ENCODE data around the gene CNNM3.
A peak's percentile ranks its signal among the peaks of the same experiment; 100 is the strongest.
"Not testable (repeated sequence)": the region's sequence is repeated elsewhere in the genome, so short reads cannot be mapped to it uniquely, and the experiment has no call there.

CNNM3 gene

GRCh38 chr2:96798733-96799622 is 17.1 kb upstream of the CNNM3 start:
- DNase-seq (ENCODE audit: low read depth, low spot score) = no peak

GRCh38 chr2:96799623-96799935 is 16.5 kb upstream of the CNNM3 start:
- no peak for DNase-seq (ENCODE audit: low read depth, low spot score)

- DNase-seq (ENCODE audit: low read depth, low spot score) = no peak
These were observed 15.7 kb upstream of the CNNM3 start for GRCh38 chr2:96800061-96801004.

DNA sequence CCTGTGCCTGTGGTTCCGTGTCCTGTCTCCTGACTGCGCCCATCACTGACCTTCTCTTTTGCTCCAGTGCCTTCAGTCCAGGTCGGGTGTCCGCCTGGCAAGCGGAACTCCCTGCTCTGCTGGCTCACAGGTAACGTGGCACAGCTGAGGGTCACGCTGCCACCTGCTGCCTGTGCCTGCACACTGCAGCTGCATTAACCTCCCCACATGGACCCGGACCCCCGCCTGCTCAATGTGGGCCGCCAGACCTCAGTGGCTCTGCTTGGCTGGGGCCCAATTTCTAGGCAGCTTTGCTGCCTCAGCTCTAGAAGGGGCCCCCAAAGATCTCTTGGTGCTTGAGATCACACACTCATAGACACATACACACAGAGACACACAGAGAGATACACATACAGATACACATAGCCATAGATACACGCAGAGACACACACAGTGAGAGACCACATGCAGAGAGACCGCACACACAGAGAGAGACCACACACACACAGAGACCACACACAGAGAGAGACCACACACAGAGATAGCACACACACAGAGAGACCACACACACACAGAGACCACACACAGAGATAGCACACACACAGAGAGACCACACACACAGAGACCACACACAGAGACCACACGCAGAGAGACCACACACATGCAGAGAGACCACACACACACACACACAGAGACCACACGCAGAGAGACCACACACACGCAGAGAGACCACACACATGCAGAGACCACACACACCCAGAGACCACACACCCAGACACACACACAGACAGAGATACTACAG is 14.9 kb upstream of the CNNM3 start:
- DNase-seq (ENCODE audit: low read depth, low spot score) = peak; percentile 26

DNA sequence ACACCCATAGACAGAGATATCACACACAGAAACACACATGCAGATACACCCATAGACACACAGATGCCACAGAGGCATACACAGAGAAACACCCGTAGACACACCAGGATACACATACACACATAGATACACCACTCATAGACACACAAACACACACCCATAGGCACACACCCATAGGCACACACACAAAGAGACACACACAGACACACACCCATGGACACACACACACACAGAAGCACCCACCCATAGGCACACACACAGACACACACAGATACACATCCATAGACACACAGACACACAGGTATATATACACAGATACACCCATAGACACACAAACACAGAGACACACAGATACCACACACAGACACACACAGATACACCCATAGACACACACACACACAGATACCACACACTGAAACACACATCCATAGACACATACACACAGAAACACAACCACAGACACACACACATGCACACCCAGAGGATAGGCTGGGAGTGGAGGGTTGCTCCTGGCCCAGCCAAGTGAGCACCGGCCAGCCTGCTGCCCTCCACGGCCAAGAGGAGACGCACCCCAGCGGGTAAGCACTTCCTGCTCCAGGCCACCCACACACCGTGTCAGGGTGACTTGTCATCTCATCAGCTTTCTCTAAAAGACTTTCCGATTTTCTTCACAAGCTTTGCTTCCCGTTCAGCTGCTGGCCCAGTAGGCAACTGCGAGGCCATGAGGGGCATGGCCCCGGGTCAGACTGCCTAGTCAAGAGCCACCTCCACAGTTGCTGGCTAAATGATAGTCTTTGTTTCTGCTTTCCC is 14.1 kb upstream of the CNNM3 start:
- no peak for DNase-seq (ENCODE audit: low read depth, low spot score)

DNA sequence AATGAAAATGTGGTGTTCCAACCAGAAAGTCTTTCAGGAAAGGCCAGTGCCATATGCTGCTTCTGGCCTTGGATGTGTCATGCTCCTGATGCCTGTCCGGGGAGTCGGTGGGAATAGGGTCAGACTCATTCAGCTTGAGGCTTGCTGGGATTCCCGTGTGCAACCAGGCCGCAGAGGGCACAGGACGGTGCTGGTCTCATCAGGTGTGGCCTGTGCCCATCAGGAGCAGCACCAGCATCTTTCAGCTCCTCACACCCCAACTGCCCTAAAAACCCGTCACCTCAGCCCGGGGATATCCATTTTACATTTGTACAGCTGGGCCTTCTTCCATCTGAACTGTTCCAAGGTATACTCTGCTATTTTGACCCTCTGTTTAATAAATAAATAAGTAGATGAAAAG is 13.3 kb upstream of the CNNM3 start:
- no peak for DNase-seq (ENCODE audit: low read depth, low spot score)

- no peak for DNase-seq (ENCODE audit: low read depth, low spot score)
These were observed 11.1 kb upstream of the CNNM3 start for GRCh38 chr2:96804986-96805385.

- DNase-seq (ENCODE audit: low read depth, low spot score) = not testable (repeated sequence)
These were observed 10.1 kb upstream of the CNNM3 start for GRCh38 chr2:96805946-96806345.

GRCh38 chr2:96806468-96807126 is 9.5 kb upstream of the CNNM3 start:
- DNase-seq (ENCODE audit: low read depth, low spot score) = no peak

GRCh38 chr2:96807127-96807471 is 9.0 kb upstream of the CNNM3 start:
- no peak for DNase-seq (ENCODE audit: low read depth, low spot score)

- DNase-seq (ENCODE audit: low read depth, low spot score) = no peak
These were observed 7.8 kb upstream of the CNNM3 start for GRCh38 chr2:96808176-96808837.

GRCh38 chr2:96809216-96809882 is 6.7 kb upstream of the CNNM3 start:
- DNase-seq (ENCODE audit: low read depth, low spot score) = no peak

- DNase-seq (ENCODE audit: low read depth, low spot score) = no peak
These were observed 5.9 kb upstream of the CNNM3 start for GRCh38 chr2:96809951-96810782.

DNA sequence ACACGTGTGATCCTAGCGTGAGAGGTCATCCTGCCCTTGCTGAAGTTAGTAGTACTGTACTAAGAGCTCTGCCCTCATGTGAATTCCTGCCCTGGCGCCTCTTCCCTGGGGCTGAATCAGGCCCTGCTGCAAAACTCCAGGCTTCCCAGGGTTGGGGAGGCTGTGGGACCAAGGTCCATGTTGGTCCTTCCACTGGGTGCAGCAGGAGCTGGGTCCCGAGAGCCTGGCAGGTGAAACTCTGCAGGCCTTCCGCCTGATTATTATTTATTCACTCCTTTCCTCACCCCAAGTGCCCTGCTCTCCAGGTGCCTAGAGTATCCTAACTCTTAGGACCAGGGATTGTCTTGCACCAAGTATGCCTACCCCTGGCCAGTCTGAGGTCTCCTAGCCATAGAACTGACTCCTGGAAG is 5.3 kb upstream of the CNNM3 start:
- DNase-seq (ENCODE audit: low read depth, low spot score) = no peak

DNA sequence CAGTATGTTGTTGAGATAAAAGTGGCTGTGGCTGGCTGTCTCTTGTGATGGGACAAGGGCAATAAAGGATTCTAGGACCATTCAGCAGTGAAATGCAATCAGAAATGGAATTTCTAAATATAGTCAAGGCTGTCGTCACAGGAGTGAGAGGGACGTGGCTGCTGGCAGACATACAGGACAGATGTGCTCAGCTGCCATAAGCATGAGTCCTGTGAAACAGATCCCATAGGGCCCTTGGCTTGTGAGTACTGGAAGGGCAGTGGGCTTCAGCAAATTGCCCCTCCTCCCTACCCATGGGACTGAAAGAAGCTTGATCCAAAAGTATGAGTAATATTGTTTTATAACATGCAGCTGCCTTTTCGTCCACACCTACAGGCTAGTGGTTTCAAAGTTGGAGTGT is 4.2 kb upstream of the CNNM3 start:
- DNase-seq (ENCODE audit: low read depth, low spot score) = no peak

DNA sequence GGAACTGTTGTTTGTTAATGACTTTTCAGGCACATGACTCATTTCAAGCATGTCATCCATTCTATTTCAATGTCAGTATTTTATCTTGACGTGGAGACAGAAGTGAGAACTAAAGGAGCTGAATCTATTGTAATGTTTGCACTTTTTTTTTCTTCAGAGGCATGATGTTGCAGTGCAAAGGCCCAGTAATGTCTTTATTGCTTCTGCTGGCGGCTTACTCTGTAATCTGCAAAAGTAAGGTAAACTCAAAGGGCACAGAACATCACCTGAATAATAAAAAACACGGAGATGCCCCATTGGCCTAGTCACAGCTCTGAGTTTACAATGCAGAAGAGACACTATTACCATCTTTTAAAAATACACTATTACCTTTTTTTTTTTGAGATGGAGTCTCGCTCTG is 2.4 kb upstream of the CNNM3 start:
- no peak for DNase-seq (ENCODE audit: low read depth, low spot score)

GRCh38 chr2:96815326-96816126 is 542 bp upstream of the CNNM3 start:
- no peak for DNase-seq (ENCODE audit: low read depth, low spot score)
